Activated gamma-delta T cell treated with anti-CD3 and anti-CD28 coated beads, Interleukin-2, amount 50 U/mL, for 16 hours (primary cell): ENCODE results near the gene LRRK1.

Experiments
- DNase-seq: peaks from one replicate; pipeline ENCODE4 v3.0.0-alpha.2; 2020; ENCODE audit warnings: low read depth

Gene LRRK1

DNA sequence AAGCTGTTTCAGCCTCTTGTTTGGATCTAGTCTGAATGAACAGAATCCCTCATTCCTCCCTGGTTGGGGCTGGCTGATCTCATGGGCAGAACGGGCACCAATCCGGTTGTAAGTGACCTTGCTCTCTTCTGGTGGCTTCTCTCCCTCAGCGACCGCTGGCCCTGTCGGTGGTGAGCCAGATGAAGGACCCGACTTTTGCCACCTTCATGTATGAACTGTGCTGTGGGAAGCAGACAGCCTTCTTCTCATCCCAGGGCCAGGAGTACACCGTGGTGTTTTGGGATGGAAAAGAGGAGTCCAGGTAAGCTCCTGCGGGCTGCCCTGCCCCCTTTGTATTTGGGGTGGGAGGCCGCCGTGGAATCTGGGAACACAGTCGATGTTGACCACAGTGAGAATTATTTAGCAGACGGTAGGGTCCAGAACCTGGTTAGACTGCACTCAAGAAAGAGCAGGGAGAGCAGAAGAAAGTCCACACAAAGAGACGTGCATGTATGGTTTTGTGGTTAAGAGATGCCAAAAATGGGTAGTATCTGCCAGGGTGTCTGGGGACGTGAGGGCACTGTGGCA lies 138.8 kb downstream of the LRRK1 start:
- no peak for DNase-seq

GRCh38 chr15:101058735-101059134 lies 139.6 kb downstream of the LRRK1 start:
- DNase-seq: no peak

- DNase-seq: no peak
Observed at GRCh38 chr15:101059381-101060341, 140.5 kb downstream of the LRRK1 start.

GRCh38 chr15:101060576-101061551 lies 141.7 kb downstream of the LRRK1 start:
- no peak for DNase-seq

GRCh38 chr15:101062063-101062462 lies 142.9 kb downstream of the LRRK1 start:
- no peak for DNase-seq

- no peak for DNase-seq
Observed at GRCh38 chr15:101062471-101063171, 143.5 kb downstream of the LRRK1 start.

GRCh38 chr15:101063212-101063611 lies 144.1 kb downstream of the LRRK1 start:
- no peak for DNase-seq

- no peak for DNase-seq
Observed at GRCh38 chr15:101063891-101064794, 145.0 kb downstream of the LRRK1 start.

DNA sequence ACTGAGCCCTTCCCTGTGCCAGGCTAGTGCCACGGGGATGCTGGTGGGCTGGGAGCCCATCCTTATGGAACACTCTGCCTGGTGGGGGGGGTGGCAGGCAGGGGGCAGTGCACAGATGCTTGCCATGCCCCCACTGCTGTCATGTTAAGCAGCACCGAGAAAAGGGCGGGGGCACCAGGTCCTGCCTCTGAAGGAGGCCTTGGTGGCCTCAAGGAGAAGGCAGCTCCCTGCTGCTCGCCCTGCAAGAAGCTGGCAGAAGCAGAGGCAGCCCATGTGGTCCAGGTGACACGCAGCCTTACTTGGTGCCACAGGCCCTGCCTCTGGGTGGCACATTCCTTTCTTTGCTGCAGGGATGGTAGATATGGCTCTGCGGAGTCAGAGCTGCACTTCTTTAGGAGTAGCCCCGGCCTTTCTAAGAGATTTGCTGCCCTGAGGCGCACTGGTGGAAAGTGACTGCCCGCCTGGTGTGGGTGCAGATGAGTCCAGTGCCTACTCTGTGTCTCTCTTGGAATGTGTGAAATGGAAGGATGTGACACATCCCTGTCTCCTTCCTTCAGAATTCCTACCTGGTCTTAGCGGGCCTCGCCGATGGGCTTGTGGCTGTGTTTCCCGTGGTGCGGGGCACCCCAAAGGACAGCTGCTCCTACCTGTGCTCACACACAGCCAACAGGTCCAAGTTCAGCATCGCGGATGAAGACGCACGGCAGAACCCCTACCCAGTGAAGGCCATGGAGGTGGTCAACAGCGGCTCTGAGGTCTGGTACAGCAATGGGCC lies 145.8 kb downstream of the LRRK1 start:
- DNase-seq: no peak

GRCh38 chr15:101065570-101066221 lies 146.5 kb downstream of the LRRK1 start:
- DNase-seq: no peak

DNA sequence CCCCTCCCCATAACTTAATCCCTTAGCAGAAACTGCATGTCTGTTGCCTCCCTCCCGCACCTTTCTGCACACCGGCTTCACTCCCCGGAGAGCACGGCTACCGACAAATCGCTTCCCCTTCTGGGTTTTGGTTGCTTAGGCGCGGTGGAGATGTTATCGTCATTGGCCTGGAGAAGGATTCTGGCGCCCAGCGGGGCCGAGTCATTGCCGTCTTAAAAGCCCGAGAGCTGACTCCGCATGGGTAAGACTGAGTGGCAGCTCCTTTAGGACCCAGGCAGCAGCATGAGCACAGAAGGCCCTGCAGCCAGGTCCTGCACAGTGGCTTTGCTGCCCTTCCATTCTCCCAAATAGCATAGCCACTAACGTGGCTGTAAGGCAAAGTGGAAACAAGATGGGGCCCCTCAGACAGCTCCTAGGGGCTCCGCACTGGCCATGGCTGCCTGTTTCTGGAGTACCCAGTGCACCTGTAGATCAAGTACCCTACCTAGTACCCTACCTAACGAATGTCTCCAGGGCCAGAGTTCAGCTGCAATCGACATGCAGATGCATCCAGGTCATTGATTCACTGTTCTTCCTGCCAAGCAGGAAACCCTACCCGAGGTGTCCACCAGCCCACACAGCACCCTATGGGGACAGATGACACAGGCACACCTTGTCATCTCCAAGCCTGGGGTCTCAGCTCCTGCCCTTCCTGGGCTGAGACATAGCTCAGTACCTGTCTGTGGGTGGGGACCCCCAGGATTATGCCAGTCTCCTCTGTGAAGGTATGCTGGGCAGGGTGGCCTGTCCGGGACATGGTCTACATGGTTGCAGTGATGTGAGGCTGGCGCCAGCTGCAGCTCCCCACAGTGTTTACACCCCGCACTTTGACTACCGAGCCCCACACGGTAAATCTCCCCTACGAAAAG lies 147.6 kb downstream of the LRRK1 start:
- no peak for DNase-seq

DNA sequence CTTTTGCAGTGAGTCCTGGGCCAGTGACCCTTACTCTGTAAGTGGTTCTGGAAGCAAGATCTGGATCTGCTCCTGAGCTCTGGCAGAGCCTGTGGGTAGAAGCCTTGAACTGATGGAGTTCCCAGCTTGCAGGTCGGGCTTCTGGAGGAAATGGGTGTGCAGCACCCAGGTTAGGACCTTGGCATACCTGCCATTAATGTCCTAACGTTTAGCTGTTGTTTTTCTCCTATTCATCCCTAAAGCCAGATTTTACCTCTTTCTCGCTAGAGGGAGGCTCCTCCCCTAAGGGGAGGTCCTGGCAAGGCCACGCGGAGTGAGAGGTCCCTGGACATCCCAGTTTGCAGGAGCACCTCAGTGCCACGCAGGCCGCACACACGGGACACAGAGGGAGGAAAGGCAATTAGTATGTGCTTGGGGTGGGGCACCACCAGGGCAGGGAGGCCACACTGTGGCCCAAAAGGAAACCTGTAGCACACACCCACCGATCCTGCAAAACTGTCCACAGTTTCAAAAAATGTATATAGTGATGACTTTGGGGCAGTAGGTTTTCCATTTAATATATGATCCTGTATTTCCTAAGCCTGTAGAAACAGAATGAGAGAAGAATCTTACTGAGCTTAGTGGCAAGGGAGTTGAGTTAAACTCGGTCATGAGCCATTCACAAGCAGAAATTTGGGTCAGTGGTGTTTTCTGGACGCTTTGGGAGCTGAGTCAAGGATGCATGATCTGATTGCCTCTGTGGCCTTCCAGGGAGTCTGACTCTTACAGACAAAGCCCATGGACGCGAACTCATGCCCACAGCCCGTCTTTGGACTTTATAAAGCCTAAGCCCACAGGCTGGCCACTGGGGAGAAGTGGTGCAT lies 148.7 kb downstream of the LRRK1 start:
- no peak for DNase-seq

GRCh38 chr15:101068523-101068960 lies 149.4 kb downstream of the LRRK1 start:
- DNase-seq: no peak

- no peak for DNase-seq
Observed at GRCh38 chr15:101068961-101069653, 149.9 kb downstream of the LRRK1 start.

- no peak for DNase-seq
Observed at GRCh38 chr15:101069654-101069973, 150.5 kb downstream of the LRRK1 start.

- no peak for DNase-seq
Observed at GRCh38 chr15:101070024-101070423, 150.9 kb downstream of the LRRK1 start.
